Esophagus squamous epithelium (tissue), 5 donors: ENCODE data around the gene LRCH4. TPM values are rescaled to one million over a fixed set of nuclear protein-coding genes. Genes with fewer than 3 reads are reported as not detected.

ENCODE experiments used
- DNase-seq: peaks from one replicate; lab custom pipeline; 2025; lab: John Stamatoyannopoulos, UW
- H3K27ac ChIP-seq, 4 donors: fragments of 200-600 bp; sonication (generic); one replicate each; pipeline ENCODE4 v1.5.1; 2016 to 2019; ENCODE audit warnings: mild to moderate bottlenecking in 1 of 4
- H3K27me3 ChIP-seq, 4 donors: fragments of 200-600 bp; sonication (generic); 1 replicate in 3 of 4; 2 replicates in 1 of 4; pipeline versions ENCODE4 v1.5.1 to v1.6.0; 2017 to 2021; ENCODE audit warnings: antibody characterized with exemption in 1 of 4
- H3K36me3 ChIP-seq, 3 donors: fragments of 200-600 bp; sonication (generic); one replicate each; pipeline ENCODE4 v1.5.1; 2016 to 2019
- H3K4me1 ChIP-seq, 3 donors: fragments of 200-600 bp; sonication (generic); one replicate each; pipeline ENCODE4 v1.5.1; 2017 to 2019
- H3K4me3 ChIP-seq, 4 donors: fragments of 200-600 bp; sonication (generic); 1 replicate in 3 of 4; 2 replicates in 1 of 4; pipeline ENCODE4 v1.5.1; 2016 to 2019; ENCODE audit warnings: mild to moderate bottlenecking in 2 of 4, moderate library complexity in 1 of 4
- H3K9me3 ChIP-seq, 3 donors: fragments of 200-600 bp; sonication (generic); one replicate each; pipeline ENCODE4 v1.5.1; 2016 to 2019
- POLR2A ChIP-seq, 4 donors: fragments of 450-650 bp; IDR thresholded peaks; one replicate each; pipeline ENCODE4 v1.6.1; 2017; ENCODE audit warnings: antibody characterized with exemption in 4 of 4, mild to moderate bottlenecking in 4 of 4, moderate library complexity in 3 of 4
- WGBS, 2 donors: methylation state at CpG; one replicate each; pipeline ENCODE4 v1.1.5; 2018; 5-methylcytosine and 5-hydroxymethylcytosine counted together
- intact Hi-C: fragments of 100-400 bp; cut with DNase I; formaldehyde crosslinking; loops from one replicate; pipeline ENCODE4 v1.15.0; 2022
- total RNA-seq, 4 donors: library from RNA; depleted of rRNA; stranded (reverse); fragments of >200 nt; gene quantifications; one replicate each; pipeline ENCODE4 v1.1.0, GENCODE V29; 2016
- TF ChIP-seq, protein P1 (sequence below), 6 experiments: fragments of 450-650 bp in 4 of 6; fragments of 200-600 bp in 2 of 6; sonication (generic) in 2 of 6; IDR thresholded peaks; one replicate each; pipeline ENCODE4 v1.5.1; 2016 to 2019; ENCODE audit warnings: antibody characterized with exemption in 6 of 6, mild to moderate bottlenecking in 4 of 6, moderate library complexity in 4 of 6
- donor health status: DM: yes; HTN: yes; CAD: no.

The LRCH4 gene
- total RNA-seq, 4 donors from 2014 or later, result 50.1 to 84.0 (median 70.4) TPM

DNA sequence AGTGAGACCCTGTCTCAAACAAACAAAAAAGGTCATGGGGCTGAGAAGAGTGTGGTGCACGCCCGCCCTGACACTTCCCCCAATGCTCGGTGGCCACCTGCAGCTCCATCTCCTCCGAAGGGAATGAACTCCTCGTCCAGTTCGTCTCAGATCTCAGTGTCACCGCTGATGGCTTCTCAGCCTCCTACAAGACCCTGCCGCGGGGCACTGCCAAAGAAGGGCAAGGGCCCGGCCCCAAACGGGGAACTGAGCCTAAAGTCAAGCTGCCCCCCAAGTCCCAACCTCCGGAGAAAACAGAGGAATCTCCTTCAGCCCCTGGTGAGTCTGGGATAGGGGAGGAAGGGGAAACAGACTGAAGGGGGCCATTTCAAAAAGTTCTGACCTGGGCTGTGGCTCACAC, 20.4 kb upstream of the LRCH4 start:
- DNase-seq, result no peak
- peaks cover 19 to 50% (median 28%) of the 10 kb centered on the region in 3 donors for H3K4me1 ChIP-seq
- no peak for TF ChIP-seq POLR2A (IDR thresholded peaks at IDR 0.05)
- TF ChIP-seq, protein P1, sequence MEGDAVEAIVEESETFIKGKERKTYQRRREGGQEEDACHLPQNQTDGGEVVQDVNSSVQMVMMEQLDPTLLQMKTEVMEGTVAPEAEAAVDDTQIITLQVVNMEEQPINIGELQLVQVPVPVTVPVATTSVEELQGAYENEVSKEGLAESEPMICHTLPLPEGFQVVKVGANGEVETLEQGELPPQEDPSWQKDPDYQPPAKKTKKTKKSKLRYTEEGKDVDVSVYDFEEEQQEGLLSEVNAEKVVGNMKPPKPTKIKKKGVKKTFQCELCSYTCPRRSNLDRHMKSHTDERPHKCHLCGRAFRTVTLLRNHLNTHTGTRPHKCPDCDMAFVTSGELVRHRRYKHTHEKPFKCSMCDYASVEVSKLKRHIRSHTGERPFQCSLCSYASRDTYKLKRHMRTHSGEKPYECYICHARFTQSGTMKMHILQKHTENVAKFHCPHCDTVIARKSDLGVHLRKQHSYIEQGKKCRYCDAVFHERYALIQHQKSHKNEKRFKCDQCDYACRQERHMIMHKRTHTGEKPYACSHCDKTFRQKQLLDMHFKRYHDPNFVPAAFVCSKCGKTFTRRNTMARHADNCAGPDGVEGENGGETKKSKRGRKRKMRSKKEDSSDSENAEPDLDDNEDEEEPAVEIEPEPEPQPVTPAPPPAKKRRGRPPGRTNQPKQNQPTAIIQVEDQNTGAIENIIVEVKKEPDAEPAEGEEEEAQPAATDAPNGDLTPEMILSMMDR (IDR thresholded peaks at IDR 0.05), result no peak
- WGBS, 2 donors, result 89 to 100% methylated on average over 3 to 4 of the region's 12 CpGs
- no peak overlapping the region for H3K4me3 ChIP-seq
- peak overlapping the region in 1 of 4 donors; percentile 92 for H3K27ac ChIP-seq
- intact Hi-C loops, result no loop called here
- H3K27me3 ChIP-seq, result no peaks in the 10 kb centered on the region
- no peaks in the 10 kb centered on the region for H3K9me3 ChIP-seq
- no peaks in the 10 kb centered on the region for H3K36me3 ChIP-seq

DNA sequence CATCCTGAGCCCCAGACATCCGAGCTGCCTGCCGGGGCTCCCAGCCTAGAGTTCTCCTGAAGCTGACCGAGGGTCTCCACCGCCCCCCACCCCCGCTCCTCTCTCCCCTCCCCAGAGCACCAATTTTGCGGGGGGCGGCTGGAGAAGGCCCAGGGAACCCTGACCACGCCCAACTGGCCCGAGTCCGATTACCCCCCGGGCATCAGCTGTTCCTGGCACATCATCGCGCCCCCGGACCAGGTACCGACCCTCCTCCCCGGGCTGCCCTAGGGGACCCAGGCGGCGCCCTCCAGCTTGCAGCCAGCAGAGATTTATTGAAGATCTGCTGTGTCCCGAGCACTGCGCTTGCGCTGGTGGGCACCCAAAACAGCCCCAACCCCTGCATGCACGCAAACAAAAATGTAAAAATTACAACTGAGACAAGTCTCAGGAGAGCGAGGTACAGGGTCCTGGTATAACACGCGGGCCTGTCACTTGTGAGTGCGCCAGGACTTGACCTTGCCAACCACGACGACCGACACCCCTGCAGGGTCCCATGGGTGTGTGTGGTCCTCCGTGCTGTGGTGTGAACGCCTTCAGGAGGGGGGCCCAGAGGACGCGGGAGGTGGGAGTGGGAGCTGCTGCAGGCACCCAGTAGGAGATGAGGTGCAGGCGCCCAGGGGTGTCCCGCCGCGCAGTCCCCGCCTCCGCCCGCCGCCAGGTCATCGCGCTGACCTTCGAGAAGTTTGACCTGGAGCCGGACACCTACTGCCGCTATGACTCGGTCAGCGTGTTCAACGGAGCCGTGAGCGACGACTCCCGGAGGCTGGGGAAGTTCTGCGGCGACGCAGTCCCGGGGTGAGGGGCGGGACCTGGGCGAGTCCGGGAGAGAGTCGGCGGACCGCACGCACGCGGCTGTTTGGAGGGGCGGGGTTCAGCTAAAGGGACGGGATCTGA, 19.3 kb upstream of the LRCH4 start:
- peak overlapping the region; percentile 48 to 93 (median 68) for H3K4me3 ChIP-seq
- no peak for DNase-seq
- peak in 1 of 4 donors; percentile 18 for TF ChIP-seq POLR2A (IDR thresholded peaks at IDR 0.05)
- TF ChIP-seq, protein P1 (IDR thresholded peaks at IDR 0.05), result no peak
- no peaks in the 10 kb centered on the region for H3K9me3 ChIP-seq
- peaks cover 19 to 51% (median 28%) of the 10 kb centered on the region in 3 donors for H3K4me1 ChIP-seq
- no peaks in the 10 kb centered on the region for H3K36me3 ChIP-seq
- no peaks in the 10 kb centered on the region for H3K27me3 ChIP-seq
- WGBS, 2 donors, result 12 to 33% methylated on average over 8 to 15 of the region's 68 CpGs
- peak overlapping the region; percentile 73 to 92 (median 88) for H3K27ac ChIP-seq
- intact Hi-C loops, result no loop called here

DNA sequence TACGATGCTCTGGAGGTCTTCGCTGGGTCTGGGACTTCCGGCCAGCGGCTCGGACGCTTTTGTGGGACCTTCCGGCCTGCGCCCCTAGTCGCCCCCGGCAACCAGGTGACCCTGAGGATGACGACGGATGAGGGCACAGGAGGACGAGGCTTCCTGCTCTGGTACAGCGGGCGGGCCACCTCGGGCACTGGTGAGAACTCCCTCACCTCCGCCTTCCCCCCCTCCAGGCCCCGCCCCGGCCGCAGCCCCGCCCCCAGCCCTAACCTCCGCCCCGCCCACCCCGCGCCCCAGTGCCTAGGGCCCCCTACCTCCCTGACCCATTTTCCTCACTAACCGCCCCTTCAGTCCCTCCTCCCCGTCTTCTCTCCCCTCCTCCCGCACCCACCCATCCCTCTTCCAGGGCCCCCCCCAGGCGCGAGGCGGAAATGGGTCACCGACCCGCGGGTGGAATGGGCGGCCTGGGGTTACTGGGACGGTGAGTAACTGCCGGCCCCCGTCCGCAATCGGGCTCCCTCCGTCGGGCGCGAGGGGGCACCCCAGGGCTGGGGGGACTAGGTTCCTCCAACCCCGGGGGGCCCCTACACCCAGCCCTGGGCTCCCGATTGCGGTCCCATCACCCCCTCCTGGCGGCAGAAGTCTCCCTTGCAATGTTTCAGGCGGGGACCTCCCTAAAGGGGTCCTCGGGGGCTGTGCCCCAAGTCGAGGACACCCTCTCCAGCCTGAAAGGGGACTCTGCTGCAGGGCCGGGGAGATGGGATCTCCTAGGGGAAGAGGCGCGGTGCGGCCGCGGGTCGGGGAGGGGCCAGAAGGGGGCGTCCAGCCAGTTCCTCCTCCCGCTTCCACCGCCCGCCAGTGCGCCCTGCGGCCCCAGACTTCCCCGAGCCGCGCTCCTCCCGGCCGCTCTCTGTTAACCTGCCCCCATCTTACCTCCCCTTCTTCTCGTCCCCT, 18.4 kb upstream of the LRCH4 start:
- 1% methylated on average over 22 to 30 of the region's 70 CpGs for WGBS, 2 donors

DNA sequence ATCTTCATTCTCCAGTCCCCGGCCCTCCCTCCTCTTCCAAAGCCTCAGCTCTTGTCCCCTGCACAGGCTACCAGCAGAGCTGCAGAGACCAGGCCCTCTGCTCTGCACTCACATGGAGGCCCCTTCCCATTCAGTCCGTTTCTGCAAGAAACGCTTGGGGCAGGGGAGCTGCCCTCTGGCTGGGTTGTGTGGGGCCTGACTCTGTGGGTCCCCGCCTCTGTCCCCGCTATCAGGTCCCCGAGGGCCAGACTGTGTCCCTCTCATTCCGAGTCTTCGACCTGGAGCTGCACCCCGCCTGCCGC, 17.7 kb upstream of the LRCH4 start:
- DNase-seq, result no peak
- Histone ChIP-seq H3K27ac (peak overlapping the region; percentile 73 to 92 (median 88)), H3K9me3 (no peaks in the 10 kb centered on the region), H3K36me3 (no peaks in the 10 kb centered on the region), H3K27me3 (no peaks in the 10 kb centered on the region), H3K4me3 (peak overlapping the region; percentile 48 to 93 (median 68)), H3K4me1 (peaks cover 19 to 51% (median 28%) of the 10 kb centered on the region in 3 donors)
- WGBS, 2 donors, result 21 to 24% methylated on average over 2 to 4 of the region's 10 CpGs
- intact Hi-C loops, result no loop called here
- TF ChIP-seq, protein P1 (IDR thresholded peaks at IDR 0.05), result no peak
- no peak for TF ChIP-seq POLR2A (IDR thresholded peaks at IDR 0.05)

More for the DNA sequence above, 18.4 kb upstream of the LRCH4 start:
- peaks cover 19 to 51% (median 28%) of the 10 kb centered on the region in 3 donors for H3K4me1 ChIP-seq
- peak overlapping the region; percentile 73 to 92 (median 88) for H3K27ac ChIP-seq
- H3K9me3 ChIP-seq, result no peaks in the 10 kb centered on the region
- no peaks in the 10 kb centered on the region for H3K36me3 ChIP-seq
- peak overlapping the region; percentile 48 to 93 (median 68) for H3K4me3 ChIP-seq
- no peak for DNase-seq
- H3K27me3 ChIP-seq, result no peaks in the 10 kb centered on the region
- intact Hi-C loops, result no loop called here
- TF ChIP-seq, protein P1 (IDR thresholded peaks at IDR 0.05), result peak; percentile 25 to 55 (median 42)
- peak in 1 of 4 donors; percentile 59 for TF ChIP-seq POLR2A (IDR thresholded peaks at IDR 0.05)
